SK-N-SH treated with all-trans-retinoic acid at 6 μM for 48 hours (cell line): Measurements from ENCODE around the gene PPA2.
"Not testable (repeated sequence)": the region's sequence is repeated elsewhere in the genome, so short reads cannot be mapped to it uniquely, and the experiment has no call there.

Source experiments
- ATAC-seq: fragments of 200-7000 bp; cut with Tn5 transposase; 3 replicates; pipeline ENCODE4 v1.9.1; 2020; ENCODE audit warnings: mild to moderate bottlenecking, moderate library complexity
- ARNTL ChIP-seq: fragments of 450-650 bp; formaldehyde crosslinking; IDR thresholded peaks from 2 replicates; pipeline ENCODE4 v1.5.0; 2020; ENCODE audit warnings: low read depth, mild to moderate bottlenecking, moderate library complexity, borderline replicate concordance
- BACH2 ChIP-seq: fragments of 250-450 bp; sonication (Bioruptor Pico); IDR thresholded peaks from 2 replicates; pipeline ENCODE4 v1.9.0; 2021; ENCODE audit warnings: mild to moderate bottlenecking, borderline replicate concordance
- CREB5 ChIP-seq: fragments of 250-450 bp; sonication (Bioruptor Pico); IDR thresholded peaks from 2 replicates; pipeline ENCODE4 v1.5.1; 2020; ENCODE audit warnings: low read depth, mild to moderate bottlenecking, moderate library complexity
- CSRNP3 ChIP-seq: fragments of 250-450 bp; sonication (Bioruptor Pico); IDR thresholded peaks from 2 replicates; pipeline ENCODE4 v1.5.1; 2021; ENCODE audit warnings: mild to moderate bottlenecking, moderate library complexity
- ESRRG ChIP-seq: fragments of 250-450 bp; sonication (Bioruptor Pico); IDR thresholded peaks from 2 replicates; pipeline ENCODE4 v1.6.1; 2021; ENCODE audit warnings: mild to moderate bottlenecking
- ISL1 ChIP-seq: fragments of 250-450 bp; sonication (Bioruptor Pico); IDR thresholded peaks from 2 replicates; pipeline ENCODE4 v2.1.2; 2022; ENCODE audit warnings: mild to moderate bottlenecking, moderate library complexity
- OSR1 ChIP-seq: fragments of 250-450 bp; sonication (Bioruptor Pico); IDR thresholded peaks from 2 replicates; pipeline ENCODE4 v1.8.0; 2022; ENCODE audit warnings: moderate library complexity, mild to moderate bottlenecking, inconsistent platforms
- PATZ1 ChIP-seq: fragments of 250-450 bp; sonication (Bioruptor Pico); IDR thresholded peaks from 2 replicates; pipeline ENCODE4 v1.8.0; 2020; ENCODE audit warnings: mild to moderate bottlenecking, moderate library complexity, borderline replicate concordance
- POU6F1 ChIP-seq: fragments of 250-450 bp; sonication (Bioruptor Pico); IDR thresholded peaks from 2 replicates; pipeline ENCODE4 v1.8.0; 2021; ENCODE audit warnings: low read depth, mild to moderate bottlenecking, moderate library complexity, borderline replicate concordance
- PPARA ChIP-seq: fragments of 250-450 bp; sonication (Bioruptor Pico); IDR thresholded peaks from 2 replicates; pipeline ENCODE4 v1.5.0; 2020; ENCODE audit warnings: mild to moderate bottlenecking, borderline replicate concordance
- RARB ChIP-seq: fragments of 250-450 bp; sonication (Bioruptor Pico); IDR thresholded peaks from 2 replicates; pipeline ENCODE4 v1.8.0; 2021; ENCODE audit warnings: mild to moderate bottlenecking, moderate library complexity
- SNAI2 ChIP-seq: fragments of 250-450 bp; sonication (Bioruptor Pico); IDR thresholded peaks from 2 replicates; pipeline ENCODE4 v1.5.0; 2020; ENCODE audit warnings: mild to moderate bottlenecking, moderate library complexity
- TCF4 ChIP-seq: fragments of 250-450 bp; sonication (Bioruptor Pico); IDR thresholded peaks from 2 replicates; pipeline ENCODE4 v1.8.0; 2021; ENCODE audit warnings: mild to moderate bottlenecking, moderate library complexity, borderline replicate concordance
- TOX ChIP-seq: fragments of 250-450 bp; sonication (Bioruptor Pico); IDR thresholded peaks from 2 replicates; pipeline ENCODE4 v1.8.0; 2021; ENCODE audit warnings: mild to moderate bottlenecking, moderate library complexity, borderline replicate concordance
- ZC3H10 ChIP-seq: fragments of 250-450 bp; sonication (Bioruptor Pico); IDR thresholded peaks from 2 replicates; pipeline ENCODE4 v1.5.1; 2021; ENCODE audit warnings: mild to moderate bottlenecking, moderate library complexity
- ZFP30 ChIP-seq: fragments of 450-650 bp; formaldehyde crosslinking; IDR thresholded peaks from 2 replicates; pipeline ENCODE4 v1.5.0; 2022; ENCODE audit warnings: mild to moderate bottlenecking, moderate library complexity
- ZNF565 ChIP-seq: fragments of 450-650 bp; formaldehyde crosslinking; conservative IDR thresholded peaks from 2 replicates; pipeline ENCODE4 v1.5.0; 2020; ENCODE audit warnings: low read depth, mild to moderate bottlenecking, moderate library complexity
- ZNF70 ChIP-seq: fragments of 450-650 bp; formaldehyde crosslinking; IDR thresholded peaks from 2 replicates; pipeline ENCODE4 v1.5.0; 2020; ENCODE audit warnings: mild to moderate bottlenecking, moderate library complexity
- ZNF8 ChIP-seq: fragments of 450-650 bp; formaldehyde crosslinking; IDR thresholded peaks from 2 replicates; pipeline ENCODE4 v1.5.0; 2020; ENCODE audit warnings: mild to moderate bottlenecking, moderate library complexity

Gene PPA2

GRCh38 chr4:105414316-105414715 lies 59.5 kb downstream of the PPA2 start:
- ATAC-seq = no peak
- TF ChIP-seq PPARA (CRISPR knock-in tag) (no peak), ZNF8 (no peak), BACH2 (CRISPR knock-in tag) (no peak)
- TF ChIP-seq, all 23 proteins: peak for 0

- not testable (repeated sequence) for ATAC-seq
Measured at GRCh38 chr4:105409135-105409534, 64.7 kb downstream of the PPA2 start.

GRCh38 chr4:105400901-105401677 lies 72.8 kb downstream of the PPA2 start:
- no peak for TF ChIP-seq TCF4
- TF ChIP-seq PATZ1 (CRISPR knock-in tag) = no peak
- TF ChIP-seq POU6F1 (CRISPR knock-in tag) = no peak
- no peak for TF ChIP-seq SNAI2 (CRISPR knock-in tag)
- TF ChIP-seq TOX (CRISPR knock-in tag) = no peak
- no peak for TF ChIP-seq RARB
- TF ChIP-seq BACH2 (CRISPR knock-in tag) = no peak
- TF ChIP-seq CREB5 (CRISPR knock-in tag) = no peak
- TF ChIP-seq ESRRG = no peak
- no peak for TF ChIP-seq ZNF8
- no peak for TF ChIP-seq ZC3H10 (CRISPR knock-in tag)
- no peak for TF ChIP-seq ZNF70 (CRISPR knock-in tag)
- TF ChIP-seq ARNTL (CRISPR knock-in tag) = no peak
- no peak for TF ChIP-seq ZNF565 (CRISPR knock-in tag)
- TF ChIP-seq OSR1 (CRISPR knock-in tag) = no peak
- TF ChIP-seq PPARA (CRISPR knock-in tag) = no peak
- no peak for TF ChIP-seq CSRNP3 (CRISPR knock-in tag)
- no peak for TF ChIP-seq ISL1 (CRISPR knock-in tag)
- TF ChIP-seq ZFP30 (CRISPR knock-in tag) = no peak
- ATAC-seq = no peak

- TF ChIP-seq TOX (CRISPR knock-in tag) (no peak), ISL1 (CRISPR knock-in tag) (peak; percentile 28), OSR1 (CRISPR knock-in tag) (no peak)
- ATAC-seq = peak; percentile 100
Measured at GRCh38 chr4:105399532-105400161, 74.2 kb downstream of the PPA2 start.

GRCh38 chr4:105392858-105393257 lies 81.0 kb downstream of the PPA2 start:
- no peak for TF ChIP-seq BACH2 (CRISPR knock-in tag)
- TF ChIP-seq ARNTL (CRISPR knock-in tag) = no peak
- TF ChIP-seq TOX (CRISPR knock-in tag) = no peak

More at GRCh38 chr4:105392858-105393257, 81.0 kb downstream of the PPA2 start:
- no peak for ATAC-seq
